Activated CD4-positive, CD25-positive, alpha-beta regulatory T cell treated with anti-CD3 and anti-CD28 coated beads, Interleukin-2, amount 50 U/mL, for 24 hours (primary cell): ENCODE measurements around the gene COMMD2.
A peak's percentile ranks its signal among the peaks of the same experiment; 100 is the strongest.

ENCODE experiments used
- ATAC-seq, 2 donors: fragments of 150-1000 bp; cut with Tn5 transposase; one replicate each; pipeline ENCODE4 v1.10.0; 2021; ENCODE audit warnings: mild to moderate bottlenecking in 1 of 2, moderate library complexity in 1 of 2

The COMMD2 gene

DNA sequence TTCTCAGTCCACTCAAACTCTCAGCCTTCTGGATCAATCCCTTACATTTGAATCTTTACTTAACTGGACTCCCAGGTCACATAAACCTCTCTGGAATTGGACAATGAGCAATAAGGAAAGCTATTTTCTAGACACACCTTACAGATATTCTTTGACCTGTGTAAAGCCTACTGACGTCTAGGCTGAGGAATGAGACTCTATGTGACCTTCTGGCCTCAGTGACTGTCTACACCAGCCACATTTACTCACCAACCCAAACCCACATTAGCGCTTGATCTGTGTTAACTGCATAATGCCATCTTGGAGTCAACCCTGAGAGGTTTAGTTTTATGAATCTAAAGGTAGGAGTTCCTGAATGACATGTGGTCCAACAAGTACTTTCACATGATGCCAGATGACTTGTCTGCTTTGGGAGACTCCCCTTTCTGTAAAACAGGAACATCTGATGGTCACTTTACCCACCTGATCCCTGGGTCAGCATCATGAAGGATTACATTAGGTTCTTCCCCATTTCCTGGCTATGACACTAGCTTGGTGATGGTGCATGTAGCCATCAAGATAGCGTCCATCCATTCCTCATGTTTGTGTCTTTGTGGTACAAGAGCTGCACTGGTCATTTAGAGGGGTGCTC lies 11.4 kb upstream of the COMMD2 start:
- ATAC-seq = no peak

DNA sequence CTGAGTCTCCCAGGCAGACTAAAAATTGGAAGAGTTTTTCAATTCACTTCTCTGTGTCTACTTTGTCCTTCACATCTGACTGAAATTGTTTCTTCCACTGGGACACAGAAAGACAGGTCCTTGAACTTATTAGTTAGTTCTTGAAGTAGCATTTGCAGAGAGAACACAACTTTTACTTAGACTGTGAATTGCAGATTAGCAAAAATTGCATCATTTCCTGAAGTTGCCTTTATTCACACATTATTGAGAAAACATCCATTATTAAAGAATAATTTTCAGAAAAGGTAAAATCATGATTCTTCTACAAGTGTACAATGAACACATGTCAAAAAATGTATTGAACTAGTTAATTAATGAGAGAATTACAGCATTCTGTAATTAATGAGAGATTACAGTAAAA lies 1.4 kb upstream of the COMMD2 start:
- no peak for ATAC-seq

DNA sequence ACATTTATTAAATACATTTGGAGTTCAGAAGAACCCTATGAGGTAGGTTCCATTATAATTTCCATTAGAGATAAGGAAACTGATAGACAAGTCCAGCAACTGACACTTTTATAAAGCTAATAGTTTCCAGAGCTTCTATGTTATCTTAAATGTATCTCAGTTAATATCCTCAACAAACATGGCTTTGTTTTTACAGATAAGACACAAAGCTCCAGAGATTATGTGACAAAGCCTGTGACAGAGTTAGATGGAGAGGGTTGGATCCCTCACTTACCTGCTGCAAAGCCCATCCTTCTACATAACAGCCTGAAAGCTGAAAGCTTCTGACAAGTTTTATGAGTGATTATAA lies 473 bp upstream of the COMMD2 start:
- no peak for ATAC-seq

DNA sequence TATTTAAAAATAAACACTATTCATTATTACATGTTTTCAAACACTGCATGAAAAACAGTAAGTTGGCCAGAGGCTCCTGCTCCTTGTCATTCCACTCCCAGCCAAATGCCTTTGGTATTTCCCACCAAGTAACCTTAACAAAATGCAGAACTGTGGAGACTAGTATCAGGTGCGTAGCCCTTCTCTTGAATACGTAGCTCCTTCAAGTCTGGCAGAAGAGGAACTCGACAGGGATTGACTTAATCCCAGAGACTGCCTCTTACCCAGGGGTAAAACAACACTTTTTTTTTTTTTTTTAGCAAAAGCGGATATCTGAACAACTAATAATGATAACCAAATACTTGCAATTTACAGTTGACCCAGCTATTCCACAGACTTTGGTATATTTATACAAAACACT lies 738 bp downstream of the COMMD2 start:
- ATAC-seq = no peak

DNA sequence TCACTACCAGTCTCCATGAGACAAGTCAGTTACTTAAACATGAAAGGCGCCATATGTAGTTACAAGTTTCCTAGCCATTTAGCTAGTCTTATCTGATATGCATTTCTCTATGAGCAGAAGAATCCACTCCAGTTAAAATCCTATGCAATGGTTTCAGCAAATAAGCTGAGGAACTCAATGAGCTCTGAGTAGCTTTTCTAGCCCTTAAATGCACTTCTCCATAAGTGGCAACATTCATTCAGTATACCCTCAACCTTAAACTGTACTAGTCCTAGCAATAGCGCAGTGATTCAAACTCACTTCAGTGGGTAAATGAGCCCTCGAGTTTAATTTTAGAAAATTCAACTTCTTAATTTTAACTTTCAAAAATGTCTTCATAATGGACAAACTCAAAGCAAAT lies 7.7 kb downstream of the COMMD2 start:
- no peak for ATAC-seq

DNA sequence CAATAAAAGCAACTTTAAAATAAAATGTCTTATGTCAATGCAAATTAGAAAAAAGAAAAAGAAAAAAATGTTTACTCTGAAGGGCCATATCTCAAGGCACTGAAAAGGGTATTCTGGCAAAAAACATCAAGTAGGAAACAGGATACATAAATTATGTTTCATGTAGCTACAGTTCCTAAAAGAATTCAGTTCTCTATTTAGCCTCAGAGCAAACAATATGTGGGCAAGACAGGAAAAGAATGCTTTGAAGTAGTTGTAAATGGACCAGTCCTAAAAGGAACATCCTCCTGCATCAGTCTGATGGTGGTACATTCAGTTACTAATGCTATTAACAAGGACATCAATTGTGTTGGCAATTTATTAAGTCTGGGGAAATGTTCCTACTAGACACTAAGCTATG lies 8.1 kb downstream of the COMMD2 start:
- no peak for ATAC-seq

DNA sequence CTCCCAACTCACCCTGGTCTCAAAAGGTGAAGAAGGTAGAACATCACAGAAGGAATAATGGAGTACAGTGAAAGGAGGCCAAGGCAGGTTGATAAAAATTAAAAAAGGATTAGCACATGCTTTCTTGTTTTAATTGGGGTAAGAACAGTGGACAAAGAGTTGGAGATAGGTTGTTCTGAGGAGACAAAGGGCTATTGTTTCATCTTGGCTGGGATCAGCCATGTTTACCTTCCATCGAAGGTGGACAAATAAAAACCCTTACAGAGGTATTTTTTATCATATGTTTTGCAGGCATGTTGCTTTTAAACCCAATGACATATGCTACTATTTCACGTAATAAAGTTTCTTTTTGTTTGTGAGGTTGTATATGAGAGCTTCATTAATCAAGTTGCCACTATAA lies 12.9 kb downstream of the COMMD2 start:
- ATAC-seq = no peak

DNA sequence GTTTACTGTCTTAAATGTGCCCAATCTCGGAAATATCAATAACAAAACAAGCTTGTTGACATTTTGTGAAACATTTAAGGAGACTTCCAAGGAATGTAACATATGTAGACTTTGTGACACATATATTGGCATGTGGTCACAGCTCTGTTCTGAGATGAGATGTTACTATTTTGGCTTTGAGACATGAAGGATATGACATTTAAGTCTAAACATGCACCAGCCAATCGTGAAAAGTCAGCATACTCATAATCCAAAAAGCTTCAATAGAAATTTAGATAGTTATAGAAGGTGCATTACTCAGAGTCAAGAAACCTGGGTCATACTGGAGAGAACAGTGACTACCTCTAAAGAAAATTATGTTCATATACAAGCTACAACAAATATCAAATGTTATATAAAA lies 13.4 kb downstream of the COMMD2 start:
- no peak for ATAC-seq

DNA sequence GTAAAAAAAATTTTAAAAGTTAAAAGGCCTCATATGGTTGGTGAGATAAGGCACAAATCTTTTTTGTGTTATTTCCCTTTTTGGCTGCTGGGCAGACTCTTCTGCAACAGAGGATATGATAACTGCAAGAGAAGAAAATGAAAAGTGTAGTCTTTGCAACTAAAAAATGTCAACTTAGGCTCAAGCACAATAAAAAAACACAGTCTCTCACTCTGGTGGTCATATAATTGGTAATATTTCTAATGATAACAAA lies 15.4 kb downstream of the COMMD2 start:
- no peak for ATAC-seq

DNA sequence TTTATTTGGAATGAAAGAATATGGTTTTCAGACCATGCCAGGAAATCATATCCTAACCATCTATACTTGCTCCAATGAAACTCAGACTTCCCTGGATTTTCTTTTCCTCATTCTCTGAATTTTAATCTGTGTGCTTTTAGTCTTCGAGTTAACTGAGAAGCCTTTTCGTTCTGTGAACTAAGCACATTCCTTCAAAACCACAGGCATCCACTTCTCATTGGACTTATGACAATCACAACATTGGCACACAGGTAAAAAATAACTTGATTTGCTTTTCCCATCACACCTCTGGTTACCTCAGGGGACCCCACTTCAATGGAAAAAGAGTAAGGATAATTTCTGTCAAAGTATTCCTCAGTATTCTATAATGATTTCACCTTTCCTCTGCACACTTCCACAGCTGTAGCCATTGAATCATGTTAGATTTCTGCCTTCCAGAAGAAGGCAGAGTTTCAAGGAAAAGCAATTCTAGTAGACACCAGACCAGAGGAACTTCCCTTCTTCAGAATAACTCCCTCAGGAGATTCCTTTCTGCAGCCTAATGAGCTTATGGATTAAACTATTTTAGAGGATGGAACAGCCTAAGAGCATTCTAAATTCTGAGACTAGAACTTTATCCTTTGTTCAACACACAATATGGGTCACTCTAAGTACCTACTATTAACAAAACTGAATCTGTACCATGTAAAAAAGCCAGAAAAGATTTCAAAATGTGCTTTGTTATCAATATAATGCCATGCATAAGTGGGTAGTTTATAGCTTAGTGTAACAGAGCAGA lies 15.9 kb downstream of the COMMD2 start:
- no peak for ATAC-seq

DNA sequence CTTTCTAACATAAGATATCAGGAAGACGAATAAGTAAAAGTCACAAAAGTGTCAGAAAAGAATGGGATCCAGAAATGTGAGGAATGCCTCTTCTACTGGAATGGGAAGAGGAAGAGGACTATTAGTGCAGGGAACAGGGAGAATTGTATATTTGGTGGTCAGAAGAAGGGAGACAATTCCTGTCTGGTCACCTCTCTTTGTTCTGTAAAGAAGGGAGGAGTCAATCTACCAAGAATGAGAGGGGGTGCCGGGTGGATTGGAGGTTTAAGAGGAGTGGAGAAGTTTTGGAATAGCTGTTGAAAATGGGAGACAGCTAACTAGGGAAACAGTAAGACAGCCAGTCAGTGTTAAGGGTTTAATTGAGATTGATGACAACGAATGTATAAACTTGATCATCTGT lies 20.1 kb downstream of the COMMD2 start:
- ATAC-seq = no peak

DNA sequence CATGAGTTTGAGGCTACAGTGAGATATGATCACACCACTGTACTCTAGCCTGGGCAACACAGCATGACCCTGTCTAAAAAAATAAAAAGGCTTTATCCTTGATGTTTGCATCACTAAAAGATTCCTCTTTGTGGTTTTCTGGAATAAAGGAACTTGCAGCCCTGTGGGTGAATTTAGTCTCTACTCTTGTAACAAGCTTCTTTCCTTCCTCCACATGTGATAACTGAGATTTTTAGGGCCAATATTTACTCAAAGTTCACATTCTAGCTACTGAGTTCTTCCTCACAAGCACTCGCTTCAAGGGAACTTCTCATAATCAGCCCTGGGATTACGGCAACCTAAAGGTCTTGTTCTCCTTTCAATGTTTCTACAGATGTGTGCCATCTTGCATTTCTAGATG lies 24.6 kb downstream of the COMMD2 start:
- ATAC-seq = no peak

DNA sequence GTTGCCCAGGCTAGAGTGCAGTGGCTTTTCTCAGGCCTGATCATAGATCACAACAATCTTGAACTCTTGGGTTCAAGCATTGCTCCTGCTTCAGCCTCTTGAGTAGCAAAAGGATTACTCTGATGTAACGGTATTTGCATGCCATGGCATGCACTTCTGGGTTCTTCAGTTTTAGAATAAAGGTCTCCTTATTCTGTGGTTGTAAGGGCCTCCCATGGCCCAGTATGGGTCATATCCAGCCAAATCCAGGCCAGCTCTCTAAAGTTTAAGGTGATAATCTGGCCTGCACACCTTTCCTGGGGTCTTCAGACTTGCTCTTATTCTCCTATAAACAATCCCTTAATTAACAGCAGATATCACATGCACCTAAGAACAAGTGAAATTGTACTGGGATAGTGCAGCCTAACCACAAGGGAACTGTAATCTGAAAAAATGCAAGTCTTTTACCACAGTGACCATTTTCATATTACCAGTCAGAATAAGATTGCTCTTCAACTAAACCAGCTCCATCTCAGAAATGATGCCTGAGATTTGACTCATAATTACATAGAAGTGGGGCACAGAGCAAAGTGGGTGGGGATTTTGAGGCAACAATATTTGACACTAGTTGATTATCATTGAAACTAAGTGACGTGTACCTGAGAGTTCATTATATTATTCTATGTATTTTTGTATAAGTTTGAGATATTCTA lies 25.4 kb downstream of the COMMD2 start:
- ATAC-seq = peak; percentile 70 to 84

DNA sequence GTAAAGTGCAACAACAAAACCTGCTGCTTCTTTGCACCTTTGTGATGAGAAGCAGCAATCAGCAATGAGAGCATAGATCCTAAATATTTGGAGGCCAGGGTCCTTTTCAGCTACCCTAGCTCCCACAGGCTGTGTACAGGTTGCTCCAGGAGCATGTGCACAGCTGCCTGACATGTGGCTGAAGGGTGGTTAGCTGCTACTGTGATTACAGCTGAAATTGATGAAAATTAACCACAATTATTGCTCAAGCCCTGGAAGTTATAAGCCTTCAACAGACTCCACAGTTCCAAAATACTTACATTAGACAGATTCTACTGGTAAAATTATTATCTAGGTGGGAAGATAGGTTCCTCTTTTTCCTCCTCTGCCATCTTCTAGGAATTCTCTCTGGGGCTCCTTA lies 28.5 kb downstream of the COMMD2 start:
- ATAC-seq = no peak

DNA sequence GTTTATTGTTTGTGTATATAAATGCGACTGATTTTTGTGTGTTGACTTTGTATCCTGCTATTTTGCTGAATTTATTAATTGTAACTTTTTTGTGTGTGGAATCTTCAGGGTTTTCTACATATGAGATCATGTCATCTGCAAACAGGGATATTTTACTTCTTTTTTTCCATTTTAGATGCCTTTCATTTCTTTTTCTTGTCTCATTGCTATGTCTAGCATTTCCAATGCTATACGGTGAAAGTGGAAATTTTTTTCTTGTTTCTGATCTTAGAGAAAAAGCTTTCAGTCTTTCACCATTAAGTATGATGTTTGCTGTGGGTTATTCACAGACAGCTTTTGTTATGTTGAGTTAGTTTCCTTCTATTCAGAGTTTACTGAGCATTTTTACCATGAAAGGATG lies 31.4 kb downstream of the COMMD2 start:
- no peak for ATAC-seq

DNA sequence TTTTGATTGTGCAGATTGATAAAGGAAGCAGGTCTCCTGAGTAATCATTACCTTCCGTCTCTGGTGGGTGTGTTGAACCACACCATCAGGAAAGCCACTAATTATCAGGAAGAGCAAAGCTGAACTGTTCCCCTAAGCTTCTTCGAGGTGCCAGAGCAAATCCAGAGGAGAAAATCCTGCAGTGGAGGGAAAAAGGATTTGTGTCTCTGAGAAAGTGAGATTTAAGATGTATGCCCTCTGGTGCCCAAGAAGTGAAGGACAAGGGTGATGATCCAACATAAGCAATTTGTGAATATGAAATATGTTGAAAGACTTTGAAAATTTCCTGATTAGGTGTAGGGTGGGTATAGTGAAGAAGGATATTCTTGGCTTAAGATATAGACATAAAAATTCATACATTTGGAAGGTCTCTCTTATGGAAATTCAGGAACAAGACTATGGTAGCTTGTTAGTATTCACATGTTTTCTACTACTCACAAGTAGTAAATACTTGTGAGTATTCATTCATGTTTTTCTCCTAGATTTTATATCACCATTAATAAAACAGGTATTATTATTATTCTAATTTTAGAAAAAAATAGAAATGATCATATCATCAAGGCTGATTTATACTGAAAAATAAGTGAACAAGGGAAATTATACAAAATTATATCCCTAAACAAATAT lies 34.8 kb downstream of the COMMD2 start:
- no peak for ATAC-seq

DNA sequence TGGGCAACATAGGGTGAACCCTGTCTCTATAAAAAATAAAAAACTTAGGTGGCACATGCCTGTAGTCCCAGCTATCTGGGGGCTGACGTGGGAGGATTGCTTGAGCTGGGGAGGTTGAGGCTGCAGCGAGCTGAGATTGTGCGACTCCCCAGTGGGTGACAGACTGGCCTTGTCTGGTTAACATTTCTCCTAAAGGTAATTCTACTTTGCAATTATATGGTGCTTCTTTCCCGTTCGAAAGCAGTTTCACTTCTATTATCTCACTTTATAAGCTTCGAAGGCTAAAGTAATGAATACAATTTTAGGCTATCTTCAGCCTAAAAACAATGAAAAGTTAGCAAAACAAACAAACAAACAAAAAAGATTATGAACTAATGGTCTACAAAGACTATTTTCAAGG lies 35.3 kb downstream of the COMMD2 start:
- no peak for ATAC-seq

DNA sequence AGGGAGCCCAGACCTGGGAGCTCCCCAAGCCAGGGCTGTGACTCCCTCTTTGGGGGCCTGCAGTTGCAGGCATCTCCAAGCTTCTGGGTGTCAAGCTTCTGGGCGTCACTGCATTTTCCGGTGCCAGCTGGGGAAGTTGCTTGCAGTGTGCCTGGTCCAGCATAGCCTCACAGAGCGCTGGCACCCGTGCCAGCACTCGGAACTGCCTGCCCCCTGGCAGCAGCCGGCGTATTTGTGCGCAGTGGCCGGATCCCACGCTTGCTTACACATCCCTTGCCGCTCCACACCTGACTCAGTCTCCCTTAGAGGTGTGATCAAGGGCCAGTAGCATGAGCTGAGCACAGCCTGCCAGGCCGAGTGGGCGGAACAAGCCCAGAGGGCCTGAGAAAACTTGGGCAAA lies 37.0 kb downstream of the COMMD2 start:
- no peak for ATAC-seq

DNA sequence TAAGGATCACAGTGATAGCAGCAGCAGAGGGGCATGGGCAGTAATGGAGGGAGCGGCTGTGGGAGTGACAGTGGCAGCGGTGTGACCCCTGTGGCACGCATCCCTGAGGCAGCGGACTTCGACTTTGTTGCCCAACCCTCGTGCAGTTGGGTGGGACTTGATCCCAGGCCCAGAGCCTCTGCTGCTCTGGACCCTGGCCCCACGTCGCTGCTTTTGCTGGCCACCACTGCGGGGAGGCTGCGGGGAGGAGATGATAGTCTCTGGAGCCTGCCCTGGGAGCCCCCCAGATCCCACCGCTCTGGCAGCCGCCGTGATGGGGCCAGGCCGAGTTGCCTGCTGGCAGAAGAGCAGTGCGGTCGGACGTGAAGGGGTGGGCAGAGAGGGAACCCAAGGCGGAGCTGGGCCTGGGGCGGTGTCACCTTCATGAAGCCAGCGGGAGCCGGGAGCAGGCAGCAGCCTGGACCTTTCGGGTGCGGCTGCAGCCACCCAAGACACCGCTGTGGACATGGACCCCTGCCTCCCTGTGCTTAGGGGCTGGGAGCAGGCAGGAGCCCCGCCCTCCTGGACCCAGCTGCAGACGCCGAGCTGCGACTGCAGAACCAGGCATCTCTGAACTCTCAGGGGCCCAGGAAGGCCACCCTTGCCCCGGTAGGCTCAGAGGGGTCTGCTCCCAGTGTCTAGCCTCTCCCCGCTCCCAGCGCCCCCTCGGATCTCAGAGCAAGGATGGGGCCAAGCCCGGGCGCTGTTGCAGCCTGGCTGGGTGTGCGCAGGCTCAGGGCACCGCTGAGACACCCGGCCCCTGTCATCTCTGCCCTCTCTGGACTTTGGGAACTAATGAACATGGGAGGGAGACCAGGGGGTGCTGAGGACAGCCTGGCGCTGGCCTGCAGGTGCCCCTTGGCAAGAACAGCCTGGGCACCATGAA lies 38.3 kb downstream of the COMMD2 start:
- no peak for ATAC-seq

DNA sequence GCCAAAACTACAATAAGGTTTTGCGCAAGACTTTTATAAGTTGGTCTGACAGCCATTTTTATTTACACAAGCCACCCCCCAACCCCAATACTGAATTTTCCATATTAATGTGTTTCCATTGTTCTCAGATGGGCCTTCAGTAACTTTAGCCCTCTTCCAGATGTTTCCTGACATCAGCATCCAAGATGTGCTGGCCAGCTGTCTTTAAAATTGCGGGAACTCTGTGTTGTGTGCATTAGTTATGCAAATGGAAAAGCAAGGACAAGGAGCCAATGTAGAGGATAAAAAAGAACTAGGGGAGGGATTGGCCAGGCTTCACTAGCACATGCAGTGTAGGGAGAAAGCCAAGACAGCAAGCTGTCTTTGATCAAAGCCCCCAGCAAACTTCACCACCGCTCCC lies 45.4 kb downstream of the COMMD2 start:
- ATAC-seq = no peak

DNA sequence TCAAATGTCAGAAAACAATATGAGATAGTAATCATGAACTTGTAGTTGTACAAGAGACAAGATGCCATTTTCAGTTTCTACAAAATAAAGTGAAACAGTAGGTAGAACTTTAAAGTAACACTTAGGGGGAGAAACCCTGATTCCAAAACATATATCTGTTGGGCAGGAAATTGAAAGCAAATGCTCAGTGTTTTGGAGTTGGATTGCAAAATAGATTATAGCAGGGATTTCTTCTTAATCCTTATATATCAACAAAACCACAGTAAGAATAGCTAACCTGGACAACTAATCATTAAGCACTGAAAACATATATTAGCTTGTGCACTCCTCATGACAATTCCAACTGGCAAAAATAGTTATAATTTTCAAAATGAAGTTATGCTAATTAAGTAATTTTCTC lies 46.9 kb downstream of the COMMD2 start:
- ATAC-seq = no peak

DNA sequence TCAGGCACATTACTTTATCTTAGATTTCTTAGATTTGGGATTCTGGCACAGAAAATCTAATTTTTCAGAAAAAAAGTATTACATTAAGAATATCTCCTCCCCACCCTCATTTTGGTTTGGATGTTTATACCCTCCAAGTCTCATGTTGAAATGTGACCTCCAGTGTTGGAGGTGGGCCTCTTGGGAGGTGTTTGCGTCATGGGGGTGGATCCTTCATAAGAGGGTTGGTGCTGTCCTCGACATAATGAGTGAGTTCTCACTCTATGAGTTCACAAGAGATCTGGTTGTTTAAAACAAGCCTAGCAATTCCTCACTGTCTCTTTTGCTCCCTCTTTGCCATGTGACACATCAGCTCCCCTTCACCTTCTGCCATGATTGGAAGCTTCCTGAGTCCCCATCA lies 48.8 kb downstream of the COMMD2 start:
- no peak for ATAC-seq
